SK-N-SH treated with all-trans-retinoic acid at 6 μM for 48 hours (cell line): ENCODE data around the gene GTF2H1.

Experiments
- ATAC-seq: fragments of 200-7000 bp; cut with Tn5 transposase; 3 replicates; pipeline ENCODE4 v1.9.1; 2020; ENCODE audit warnings: mild to moderate bottlenecking, moderate library complexity
- ARNTL ChIP-seq: fragments of 450-650 bp; formaldehyde crosslinking; IDR thresholded peaks from 2 replicates; pipeline ENCODE4 v1.5.0; 2020; ENCODE audit warnings: low read depth, mild to moderate bottlenecking, moderate library complexity, borderline replicate concordance
- CSDC2 ChIP-seq: fragments of 250-450 bp; sonication (Bioruptor Pico); IDR thresholded peaks from 2 replicates; pipeline ENCODE4 v1.5.0; 2020; ENCODE audit warnings: mild to moderate bottlenecking, moderate library complexity
- CSRNP3 ChIP-seq: fragments of 250-450 bp; sonication (Bioruptor Pico); IDR thresholded peaks from 2 replicates; pipeline ENCODE4 v1.5.1; 2021; ENCODE audit warnings: mild to moderate bottlenecking, moderate library complexity
- ESRRG ChIP-seq: fragments of 250-450 bp; sonication (Bioruptor Pico); IDR thresholded peaks from 2 replicates; pipeline ENCODE4 v1.6.1; 2021; ENCODE audit warnings: mild to moderate bottlenecking
- GLIS3 ChIP-seq: fragments of 250-450 bp; sonication (Bioruptor Pico); IDR thresholded peaks from 2 replicates; pipeline ENCODE4 v1.5.0; 2020; ENCODE audit warnings: mild to moderate bottlenecking, moderate library complexity
- ISL1 ChIP-seq: fragments of 250-450 bp; sonication (Bioruptor Pico); IDR thresholded peaks from 2 replicates; pipeline ENCODE4 v2.1.2; 2022; ENCODE audit warnings: mild to moderate bottlenecking, moderate library complexity
- OSR1 ChIP-seq: fragments of 250-450 bp; sonication (Bioruptor Pico); IDR thresholded peaks from 2 replicates; pipeline ENCODE4 v1.8.0; 2022; ENCODE audit warnings: moderate library complexity, mild to moderate bottlenecking, inconsistent platforms
- PPARA ChIP-seq: fragments of 250-450 bp; sonication (Bioruptor Pico); IDR thresholded peaks from 2 replicates; pipeline ENCODE4 v1.5.0; 2020; ENCODE audit warnings: mild to moderate bottlenecking, borderline replicate concordance
- RARB ChIP-seq: fragments of 250-450 bp; sonication (Bioruptor Pico); IDR thresholded peaks from 2 replicates; pipeline ENCODE4 v1.8.0; 2021; ENCODE audit warnings: mild to moderate bottlenecking, moderate library complexity
- SNAI2 ChIP-seq: fragments of 250-450 bp; sonication (Bioruptor Pico); IDR thresholded peaks from 2 replicates; pipeline ENCODE4 v1.5.0; 2020; ENCODE audit warnings: mild to moderate bottlenecking, moderate library complexity
- TCF4 ChIP-seq: fragments of 250-450 bp; sonication (Bioruptor Pico); IDR thresholded peaks from 2 replicates; pipeline ENCODE4 v1.8.0; 2021; ENCODE audit warnings: mild to moderate bottlenecking, moderate library complexity, borderline replicate concordance
- TOX ChIP-seq: fragments of 250-450 bp; sonication (Bioruptor Pico); IDR thresholded peaks from 2 replicates; pipeline ENCODE4 v1.8.0; 2021; ENCODE audit warnings: mild to moderate bottlenecking, moderate library complexity, borderline replicate concordance
- TSHZ2 ChIP-seq: fragments of 250-450 bp; sonication (Bioruptor Pico); IDR thresholded peaks from 2 replicates; pipeline ENCODE4 v1.5.0; 2020; ENCODE audit warnings: mild to moderate bottlenecking, moderate library complexity
- ZC3H10 ChIP-seq: fragments of 250-450 bp; sonication (Bioruptor Pico); IDR thresholded peaks from 2 replicates; pipeline ENCODE4 v1.5.1; 2021; ENCODE audit warnings: mild to moderate bottlenecking, moderate library complexity
- ZFP3 ChIP-seq: fragments of 250-450 bp; sonication (Bioruptor Pico); IDR thresholded peaks from 2 replicates; pipeline ENCODE4 v1.5.0; 2020; ENCODE audit warnings: mild to moderate bottlenecking, moderate library complexity
- ZFP30 ChIP-seq: fragments of 450-650 bp; formaldehyde crosslinking; IDR thresholded peaks from 2 replicates; pipeline ENCODE4 v1.5.0; 2022; ENCODE audit warnings: mild to moderate bottlenecking, moderate library complexity
- ZNF70 ChIP-seq: fragments of 450-650 bp; formaldehyde crosslinking; IDR thresholded peaks from 2 replicates; pipeline ENCODE4 v1.5.0; 2020; ENCODE audit warnings: mild to moderate bottlenecking, moderate library complexity
- ZNF8 ChIP-seq: fragments of 450-650 bp; formaldehyde crosslinking; IDR thresholded peaks from 2 replicates; pipeline ENCODE4 v1.5.0; 2020; ENCODE audit warnings: mild to moderate bottlenecking, moderate library complexity
- TF ChIP-seq, protein P1 (sequence below): fragments of 250-450 bp; sonication (Bioruptor Pico); IDR thresholded peaks from 2 replicates; pipeline ENCODE4 v1.8.0; 2021; ENCODE audit warnings: low read depth, mild to moderate bottlenecking, moderate library complexity, borderline replicate concordance
- TF ChIP-seq, protein P2 (sequence below): fragments of 250-450 bp; sonication (Bioruptor Pico); IDR thresholded peaks from 2 replicates; pipeline ENCODE4 v1.8.0; 2020; ENCODE audit warnings: mild to moderate bottlenecking, moderate library complexity, borderline replicate concordance

GTF2H1 gene

DNA sequence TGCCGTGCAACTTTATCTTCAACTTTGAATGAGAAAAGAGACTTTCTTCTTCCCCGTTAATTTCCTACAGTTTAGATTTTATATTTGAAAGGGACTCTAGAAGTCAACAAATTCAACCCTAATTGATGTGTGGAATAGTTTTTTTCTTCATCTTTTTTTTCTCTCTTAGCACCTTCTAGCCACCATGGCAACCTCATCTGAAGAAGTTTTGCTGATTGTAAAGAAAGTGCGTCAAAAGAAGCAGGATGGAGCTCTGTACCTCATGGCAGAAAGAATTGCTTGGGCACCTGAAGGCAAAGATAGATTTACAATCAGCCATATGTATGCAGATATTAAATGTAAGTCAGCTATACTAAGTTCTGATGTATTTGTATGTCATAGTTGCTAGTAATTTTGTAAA is 10.5 kb downstream of the GTF2H1 start:
- ATAC-seq: no peak
- no peak for TF ChIP-seq PPARA (CRISPR knock-in tag)
- TF ChIP-seq, protein P1, sequence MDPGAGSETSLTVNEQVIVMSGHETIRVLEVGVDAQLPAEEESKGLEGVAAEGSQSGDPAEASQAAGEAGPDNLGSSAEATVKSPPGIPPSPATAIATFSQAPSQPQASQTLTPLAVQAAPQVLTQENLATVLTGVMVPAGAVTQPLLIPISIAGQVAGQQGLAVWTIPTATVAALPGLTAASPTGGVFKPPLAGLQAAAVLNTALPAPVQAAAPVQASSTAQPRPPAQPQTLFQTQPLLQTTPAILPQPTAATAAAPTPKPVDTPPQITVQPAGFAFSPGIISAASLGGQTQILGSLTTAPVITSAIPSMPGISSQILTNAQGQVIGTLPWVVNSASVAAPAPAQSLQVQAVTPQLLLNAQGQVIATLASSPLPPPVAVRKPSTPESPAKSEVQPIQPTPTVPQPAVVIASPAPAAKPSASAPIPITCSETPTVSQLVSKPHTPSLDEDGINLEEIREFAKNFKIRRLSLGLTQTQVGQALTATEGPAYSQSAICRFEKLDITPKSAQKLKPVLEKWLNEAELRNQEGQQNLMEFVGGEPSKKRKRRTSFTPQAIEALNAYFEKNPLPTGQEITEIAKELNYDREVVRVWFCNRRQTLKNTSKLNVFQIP: no peak
- TF ChIP-seq OSR1 (CRISPR knock-in tag): no peak
- no peak for TF ChIP-seq SNAI2 (CRISPR knock-in tag)
- TF ChIP-seq TOX (CRISPR knock-in tag): no peak
- no peak for TF ChIP-seq GLIS3 (CRISPR knock-in tag)
- TF ChIP-seq RARB: no peak
- TF ChIP-seq ZFP3 (CRISPR knock-in tag): no peak

DNA sequence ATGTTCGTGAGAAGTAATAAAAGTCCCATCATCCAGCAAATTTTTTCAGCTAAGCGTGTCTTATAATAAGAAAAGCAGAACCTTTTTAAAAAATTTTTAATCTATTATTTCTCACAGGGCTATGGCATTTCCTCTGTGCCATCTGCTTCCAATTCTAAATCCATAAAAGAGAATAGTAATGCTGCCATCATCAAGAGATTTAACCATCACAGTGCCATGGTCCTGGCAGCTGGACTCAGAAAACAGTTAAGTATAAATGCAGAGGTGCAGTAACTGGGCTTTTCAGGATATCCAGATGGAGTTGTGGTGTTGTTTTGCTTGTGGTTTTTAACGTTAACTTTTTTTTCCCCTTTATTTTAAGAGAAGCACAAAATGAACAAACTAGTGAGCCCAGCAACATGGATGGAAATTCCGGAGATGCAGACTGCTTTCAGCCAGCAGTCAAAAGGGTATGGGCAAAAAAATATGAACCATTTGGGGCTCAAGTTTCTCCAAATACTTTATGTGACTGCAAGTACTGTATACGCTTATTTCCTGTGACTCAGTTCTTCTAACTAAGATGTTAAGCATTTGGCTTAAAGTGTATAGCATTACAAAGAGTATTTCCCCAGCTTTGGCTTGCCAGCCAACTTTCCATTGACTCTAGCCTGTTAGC is 25.2 kb downstream of the GTF2H1 start:
- TF ChIP-seq ZNF8 (no peak), ZNF70 (CRISPR knock-in tag) (no peak), RARB (no peak), ESRRG (no peak)
- TF ChIP-seq, protein P1: no peak
- ATAC-seq: peak; percentile 93

GRCh38 chr11:18352581-18352980 is 30.2 kb downstream of the GTF2H1 start:
- TF ChIP-seq GLIS3 (CRISPR knock-in tag) (no peak), RARB (no peak), ZFP3 (CRISPR knock-in tag) (no peak), TSHZ2 (CRISPR knock-in tag) (no peak), CSRNP3 (CRISPR knock-in tag) (no peak), SNAI2 (CRISPR knock-in tag) (no peak)
- no peak for ATAC-seq

- no peak for ATAC-seq
- TF ChIP-seq TCF4 (CRISPR knock-in tag): no peak
- TF ChIP-seq ZFP30 (CRISPR knock-in tag): no peak
- TF ChIP-seq, protein P2, sequence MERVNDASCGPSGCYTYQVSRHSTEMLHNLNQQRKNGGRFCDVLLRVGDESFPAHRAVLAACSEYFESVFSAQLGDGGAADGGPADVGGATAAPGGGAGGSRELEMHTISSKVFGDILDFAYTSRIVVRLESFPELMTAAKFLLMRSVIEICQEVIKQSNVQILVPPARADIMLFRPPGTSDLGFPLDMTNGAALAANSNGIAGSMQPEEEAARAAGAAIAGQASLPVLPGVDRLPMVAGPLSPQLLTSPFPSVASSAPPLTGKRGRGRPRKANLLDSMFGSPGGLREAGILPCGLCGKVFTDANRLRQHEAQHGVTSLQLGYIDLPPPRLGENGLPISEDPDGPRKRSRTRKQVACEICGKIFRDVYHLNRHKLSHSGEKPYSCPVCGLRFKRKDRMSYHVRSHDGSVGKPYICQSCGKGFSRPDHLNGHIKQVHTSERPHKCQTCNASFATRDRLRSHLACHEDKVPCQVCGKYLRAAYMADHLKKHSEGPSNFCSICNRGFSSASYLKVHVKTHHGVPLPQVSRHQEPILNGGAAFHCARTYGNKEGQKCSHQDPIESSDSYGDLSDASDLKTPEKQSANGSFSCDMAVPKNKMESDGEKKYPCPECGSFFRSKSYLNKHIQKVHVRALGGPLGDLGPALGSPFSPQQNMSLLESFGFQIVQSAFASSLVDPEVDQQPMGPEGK: no peak
- TF ChIP-seq PPARA (CRISPR knock-in tag): no peak
- TF ChIP-seq ZC3H10 (CRISPR knock-in tag): no peak
- no peak for TF ChIP-seq OSR1 (CRISPR knock-in tag)
- no peak for TF ChIP-seq ZFP3 (CRISPR knock-in tag)
- no peak for TF ChIP-seq TOX (CRISPR knock-in tag)
- TF ChIP-seq RARB: no peak
- TF ChIP-seq CSDC2 (CRISPR knock-in tag): no peak
- TF ChIP-seq, protein P1: no peak
- no peak for TF ChIP-seq ZNF8
- TF ChIP-seq ISL1: no peak
- TF ChIP-seq ZNF70 (CRISPR knock-in tag): no peak
- TF ChIP-seq ARNTL: no peak
- TF ChIP-seq ESRRG: no peak
- TF ChIP-seq TSHZ2 (CRISPR knock-in tag): no peak
- no peak for TF ChIP-seq SNAI2 (CRISPR knock-in tag)
Observed at GRCh38 chr11:18358646-18359045, 36.3 kb downstream of the GTF2H1 start.
